Measurements from ENCODE around the gene CTNND2.

Gene CTNND2

GRCh38 chr5:11197726-11198125 is 706.5 kb downstream of the CTNND2 start:
- TF ChIP-seq, protein P1, sequence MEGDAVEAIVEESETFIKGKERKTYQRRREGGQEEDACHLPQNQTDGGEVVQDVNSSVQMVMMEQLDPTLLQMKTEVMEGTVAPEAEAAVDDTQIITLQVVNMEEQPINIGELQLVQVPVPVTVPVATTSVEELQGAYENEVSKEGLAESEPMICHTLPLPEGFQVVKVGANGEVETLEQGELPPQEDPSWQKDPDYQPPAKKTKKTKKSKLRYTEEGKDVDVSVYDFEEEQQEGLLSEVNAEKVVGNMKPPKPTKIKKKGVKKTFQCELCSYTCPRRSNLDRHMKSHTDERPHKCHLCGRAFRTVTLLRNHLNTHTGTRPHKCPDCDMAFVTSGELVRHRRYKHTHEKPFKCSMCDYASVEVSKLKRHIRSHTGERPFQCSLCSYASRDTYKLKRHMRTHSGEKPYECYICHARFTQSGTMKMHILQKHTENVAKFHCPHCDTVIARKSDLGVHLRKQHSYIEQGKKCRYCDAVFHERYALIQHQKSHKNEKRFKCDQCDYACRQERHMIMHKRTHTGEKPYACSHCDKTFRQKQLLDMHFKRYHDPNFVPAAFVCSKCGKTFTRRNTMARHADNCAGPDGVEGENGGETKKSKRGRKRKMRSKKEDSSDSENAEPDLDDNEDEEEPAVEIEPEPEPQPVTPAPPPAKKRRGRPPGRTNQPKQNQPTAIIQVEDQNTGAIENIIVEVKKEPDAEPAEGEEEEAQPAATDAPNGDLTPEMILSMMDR (IDR thresholded peaks at IDR 0.05; ENCODE audit: insufficient read depth, missing control alignments) = no peak
- DNase-seq (ENCODE audit: insufficient read length, low spot score) (no peak), FAIRE-seq (no peak)

GRCh38 chr5:11191673-11192072 is 712.6 kb downstream of the CTNND2 start:
- DNase-seq (ENCODE audit: insufficient read length, low spot score) (no peak), FAIRE-seq (no peak)
- TF ChIP-seq, protein P1 (IDR thresholded peaks at IDR 0.05; ENCODE audit: insufficient read depth, missing control alignments) = no peak

DNA sequence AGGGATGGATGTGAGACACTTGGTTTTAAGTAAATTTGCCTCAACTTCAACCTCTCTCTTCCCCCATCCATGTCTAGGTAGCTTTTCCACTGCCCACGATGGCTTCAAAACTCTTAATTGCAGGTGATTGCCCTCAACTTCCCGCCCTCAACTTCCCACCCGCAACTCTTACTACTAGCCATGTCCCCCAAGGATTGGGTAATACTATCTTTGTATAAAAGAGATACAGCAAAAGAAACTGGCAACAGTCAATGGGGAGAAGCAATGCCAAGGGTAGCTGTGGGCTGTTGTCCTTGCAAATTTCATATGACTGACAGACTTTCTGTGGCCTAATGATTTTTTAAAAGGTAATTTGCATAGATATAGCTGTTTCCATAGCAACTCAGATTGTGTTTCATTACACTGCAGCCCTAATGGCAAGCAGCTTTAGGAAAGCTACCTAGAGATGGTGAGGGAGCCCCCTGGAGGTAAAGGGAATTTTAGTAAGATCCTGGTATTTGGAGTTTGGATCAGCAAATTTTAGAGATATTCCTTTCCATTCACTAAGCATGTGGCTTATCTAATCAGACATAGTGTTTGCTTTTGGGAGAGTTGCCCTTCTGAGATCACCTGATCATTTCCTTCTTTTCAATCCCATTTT is 721.7 kb downstream of the CTNND2 start:
- FAIRE-seq = no peak
- DNase-seq (ENCODE audit: insufficient read length, low spot score) = no peak
- TF ChIP-seq, protein P1 (IDR thresholded peaks at IDR 0.05; ENCODE audit: insufficient read depth, missing control alignments) = peak; percentile 58

- FAIRE-seq (no peak), DNase-seq (ENCODE audit: insufficient read length, low spot score) (no peak)
- TF ChIP-seq, protein P1 (IDR thresholded peaks at IDR 0.05; ENCODE audit: insufficient read depth, missing control alignments) = no peak
These were observed 722.3 kb downstream of the CTNND2 start for GRCh38 chr5:11181940-11182339.

- FAIRE-seq = no peak
- TF ChIP-seq, protein P1 (IDR thresholded peaks at IDR 0.05; ENCODE audit: insufficient read depth, missing control alignments) = no peak
- DNase-seq (ENCODE audit: insufficient read length, low spot score) = no peak
These were observed 723.4 kb downstream of the CTNND2 start for GRCh38 chr5:11180890-11181289.

DNA sequence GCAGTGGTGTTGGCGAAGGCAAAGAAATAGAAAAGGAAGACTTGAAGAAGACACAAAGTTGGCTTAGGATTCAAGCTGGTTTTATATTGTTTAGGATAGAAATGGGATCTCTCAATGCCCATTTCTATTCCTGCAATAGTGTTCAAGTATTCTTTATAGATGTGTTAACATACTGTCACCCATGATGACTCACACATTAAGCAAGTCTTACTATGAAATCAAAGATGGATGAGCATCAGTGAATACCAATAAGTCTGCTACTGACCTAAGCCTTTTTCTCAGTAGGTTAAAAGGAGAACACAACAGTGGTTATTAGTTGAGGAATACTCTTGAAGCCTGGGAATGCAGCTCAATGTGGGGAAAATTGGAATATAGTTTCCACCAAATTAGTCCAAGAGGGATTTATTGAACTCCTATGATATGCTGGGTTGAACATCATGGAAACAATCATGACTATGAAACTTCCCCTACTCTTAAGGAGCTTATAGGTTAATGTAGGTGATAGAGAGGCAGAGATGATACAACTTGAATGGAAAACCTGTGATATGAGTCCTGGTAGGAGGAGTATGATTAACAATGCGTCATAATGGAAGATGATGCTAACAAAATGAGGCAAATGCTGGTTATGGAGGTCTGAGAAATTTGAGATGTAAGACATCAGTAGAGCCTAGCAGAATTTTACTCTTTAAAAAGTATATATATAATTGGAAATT is 726.1 kb downstream of the CTNND2 start:
- DNase-seq (ENCODE audit: insufficient read length, low spot score) = no peak
- FAIRE-seq = no peak
- TF ChIP-seq, protein P1 (IDR thresholded peaks at IDR 0.05; ENCODE audit: insufficient read depth, missing control alignments) = no peak

DNA sequence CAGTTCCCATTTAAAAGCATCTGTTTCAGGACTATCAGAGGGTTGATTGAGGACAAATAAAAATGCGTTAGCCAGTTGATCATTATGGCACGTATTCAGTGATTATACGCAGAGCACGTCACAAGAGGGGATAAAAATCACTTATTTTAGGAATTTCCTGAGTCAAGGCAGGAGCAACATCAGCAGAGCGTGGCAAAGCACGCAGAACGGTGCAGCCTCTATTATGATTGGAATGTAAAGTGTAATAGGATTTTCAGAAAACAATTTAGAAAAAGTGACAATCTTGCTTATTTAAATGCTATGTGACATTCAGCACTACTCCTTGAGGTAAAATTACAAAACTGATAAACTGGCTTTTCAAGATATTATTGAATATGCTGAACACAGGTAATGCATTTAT is 729.7 kb downstream of the CTNND2 start:
- no peak for FAIRE-seq
- TF ChIP-seq, protein P1 (IDR thresholded peaks at IDR 0.05; ENCODE audit: insufficient read depth, missing control alignments) = no peak
- DNase-seq (ENCODE audit: insufficient read length, low spot score) = no peak

Data from D721Med (cell line).